T-cell (primary cell): ENCODE results near the gene NPSR1. TPM values are rescaled to one million over a fixed set of nuclear protein-coding genes. Genes with fewer than 3 reads are reported as not detected.

Experiments used
- ATAC-seq, 4 experiments: fragments of 200-7000 bp in 3 of 4; fragments of 150-1000 bp in 1 of 4; cut with Tn5 transposase; replicated peaks in 1 of 4; 1 replicate in 3 of 4; 2 replicates in 1 of 4; pipeline ENCODE4 v1.10.0; 2021; ENCODE audit warnings: moderate library complexity in 3 of 4, mild to moderate bottlenecking in 2 of 4, moderate number of reproducible peaks in 1 of 4
- CTCF ChIA-PET, 2 donors: fragments of 300-600 bp; sonication (Branson Sonifier 250); formaldehyde crosslinking; loops; one replicate each; lab custom pipeline; 2022; ENCODE audit warnings: antibody characterized with exemption in 2 of 2; lab: Charles Lee
- POLR2A ChIA-PET, 2 donors: fragments of 300-600 bp; sonication (Branson Sonifier 250); formaldehyde crosslinking; loops; one replicate each; lab custom pipeline; 2022; ENCODE audit warnings: antibody characterized with exemption in 2 of 2; lab: Charles Lee
- DNase-seq, 35 experiments: peaks; one replicate each; pipeline versions ENCODE4 v3.0.0 to v3.0.0-alpha.2; 2013 to 2023
- H3K27ac ChIP-seq: one replicate; pipeline ENCODE4 v1.5.1; 2013; ENCODE audit warnings: low read length
- H3K27me3 ChIP-seq, 2 experiments: replicated peaks in 1 of 2; 1 replicate in 1 of 2; 2 replicates in 1 of 2; pipeline versions ENCODE4 v1.6.1 to v1.7.0; 2013; ENCODE audit warnings: low read length in 1 of 2, mixed read lengths in 1 of 2; ENCODE audit not compliant: control insufficient read depth in 2 of 2, insufficient read depth in 2 of 2; ENCODE audit errors: extremely low read depth in 1 of 2
- H3K36me3 ChIP-seq, 2 donors: 1 replicate in 1 of 2; 2 replicates in 1 of 2; pipeline versions ENCODE4 v1.6.1 to v1.7.0; 2013; ENCODE audit warnings: low read length in 1 of 2; ENCODE audit not compliant: control insufficient read depth in 2 of 2, insufficient read depth in 1 of 2; ENCODE audit errors: extremely low read depth in 1 of 2
- H3K4me1 ChIP-seq, 2 experiments: 1 replicate in 1 of 2; 2 replicates in 1 of 2; pipeline versions ENCODE4 v1.6.1 to v1.7.0; 2013; ENCODE audit warnings: low read length in 2 of 2, mixed read lengths in 1 of 2; ENCODE audit not compliant: insufficient read depth in 2 of 2, control insufficient read depth in 1 of 2; ENCODE audit errors: extremely low read depth in 1 of 2
- H3K4me3 ChIP-seq, 2 donors: 1 replicate in 1 of 2; 2 replicates in 1 of 2; pipeline versions ENCODE4 v1.5.1 to v1.7.0; 2013; ENCODE audit warnings: mild to moderate bottlenecking in 2 of 2, low read length in 1 of 2, moderate library complexity in 1 of 2; ENCODE audit not compliant: control insufficient read depth in 1 of 2; ENCODE audit errors: extremely low read depth in 1 of 2
- H3K9me3 ChIP-seq: 2 replicates; pipeline ENCODE4 v1.7.0; 2013
- H3K27ac Mint-ChIP-seq, 2 donors: one replicate each; pipeline ENCODE4 v1.8.0; 2020 to 2021; ENCODE audit warnings: mild to moderate bottlenecking in 2 of 2, mixed read lengths in 2 of 2
- H3K27me3 Mint-ChIP-seq, 2 donors: one replicate each; pipeline ENCODE4 v1.8.0; 2021 to 2022; ENCODE audit warnings: mixed read lengths in 2 of 2
- H3K36me3 Mint-ChIP-seq: one replicate; pipeline ENCODE4 v1.8.0; 2021; ENCODE audit warnings: mixed read lengths
- H3K4me1 Mint-ChIP-seq, 3 donors: one replicate each; pipeline ENCODE4 v1.8.0; 2020 to 2022; ENCODE audit warnings: mixed read lengths in 3 of 3, mild to moderate bottlenecking in 1 of 3
- H3K4me3 Mint-ChIP-seq, 3 donors: one replicate each; pipeline ENCODE4 v1.8.0; 2020 to 2022; ENCODE audit warnings: mild to moderate bottlenecking in 3 of 3, mixed read lengths in 3 of 3, moderate library complexity in 3 of 3
- H3K9me3 Mint-ChIP-seq, 3 donors: one replicate each; pipeline ENCODE4 v1.8.0; 2020 to 2022; ENCODE audit warnings: mixed read lengths in 3 of 3
- WGBS: methylation state at CpG from one replicate; pipeline ENCODE4 v1.1.5; 2013; ENCODE audit warnings: missing lambda C conversion rate; ENCODE audit not compliant: insufficient coverage; 5-methylcytosine and 5-hydroxymethylcytosine counted together
- total RNA-seq, 35 experiments: library from RNA in 6 of 35; stranded (reverse) in 6 of 35; fragments of 120-200 nt in 1 of 35; gene quantifications; one replicate each; pipeline versions ENCODE4 v1.2.1 to v1.2.4 and lab custom pipeline; 2013 to 2026

Gene NPSR1
- total RNA-seq, 5 donors from 2014 or later (not counting 1 experiment from before 2014, with no cell fraction given) = not detected

- ATAC-seq (no peak), DNase-seq (no peak)
- Histone ChIP-seq H3K27me3 (no peaks in the 10 kb centered on the region), H3K4me3 (no peak overlapping the region), H3K4me1 (no peaks in the 10 kb centered on the region), H3K27ac (no peak overlapping the region), H3K9me3 (no peaks in the 10 kb centered on the region), H3K36me3 (no peaks in the 10 kb centered on the region)
- ChIA-PET POLR2A (interaction anchor here in 1 of 2 donors (0.6 kb wide), 1 partner anchor 106 kb away, joined by 3 read pairs; no protein-coding TSS in a partner anchor), CTCF (interaction anchor here in 1 of 2 donors (0.6 kb wide), 1 partner anchor 436 kb away, joined by 4 read pairs; no protein-coding TSS in a partner anchor)
- H3K27me3 Mint-ChIP-seq = no peaks in the 10 kb centered on the region
- H3K9me3 Mint-ChIP-seq = peaks cover 0 to 42% (median 21%) of the 10 kb centered on the region in 3 donors
- WGBS = no CpG with 5 or more reads among the region's 1 CpG
- H3K27ac Mint-ChIP-seq = no peak overlapping the region
- no peak overlapping the region for H3K4me3 Mint-ChIP-seq
- H3K4me1 Mint-ChIP-seq = no peaks in the 10 kb centered on the region
- no peaks in the 10 kb centered on the region for H3K36me3 Mint-ChIP-seq
These were observed 38.4 kb downstream of the NPSR1 start for GRCh38 chr7:34696415-34696814.

- ATAC-seq = no peak
- no peaks in the 10 kb centered on the region for H3K36me3 ChIP-seq
- no peaks in the 10 kb centered on the region for H3K4me1 ChIP-seq
- Mint-ChIP-seq H3K27ac (no peak overlapping the region), H3K4me1 (no peaks in the 10 kb centered on the region), H3K9me3 (no peaks in the 10 kb centered on the region), H3K4me3 (no peak overlapping the region), H3K27me3 (peaks cover 2 to 3% of the 10 kb centered on the region in 2 donors), H3K36me3 (no peaks in the 10 kb centered on the region)
- no peaks in the 10 kb centered on the region for H3K27me3 ChIP-seq
- H3K4me3 ChIP-seq = no peak overlapping the region
- DNase-seq = no peak
- H3K9me3 ChIP-seq = no peaks in the 10 kb centered on the region
- WGBS = 0% methylated on average over 1 of the region's 2 CpGs
- no peak overlapping the region for H3K27ac ChIP-seq
- ChIA-PET POLR2A (no interaction called here), CTCF (no interaction called here)
These were observed 51.8 kb downstream of the NPSR1 start for GRCh38 chr7:34709771-34710170.

GRCh38 chr7:34718867-34719266 lies 60.8 kb downstream of the NPSR1 start:
- DNase-seq (no peak), ATAC-seq (peak in 3 of 4 experiments; percentile 15 to 38 (median 29))
- no CpG with 5 or more reads among the region's 1 CpG for WGBS
- ChIA-PET CTCF (no interaction called here), POLR2A (no interaction called here)
- no peaks in the 10 kb centered on the region for H3K9me3 Mint-ChIP-seq
- H3K27ac Mint-ChIP-seq = peak overlapping the region in 1 of 2 donors; percentile 13
- H3K4me3 Mint-ChIP-seq = no peak overlapping the region
- H3K36me3 Mint-ChIP-seq = no peaks in the 10 kb centered on the region
- H3K4me3 ChIP-seq = no peak overlapping the region
- H3K27me3 Mint-ChIP-seq = no peaks in the 10 kb centered on the region
- H3K4me1 ChIP-seq = peaks cover 0 to 12% of the 10 kb centered on the region in 2 experiments
- H3K36me3 ChIP-seq = no peaks in the 10 kb centered on the region
- H3K4me1 Mint-ChIP-seq = peaks cover 10 to 26% (median 25%) of the 10 kb centered on the region in 3 donors
- no peaks in the 10 kb centered on the region for H3K9me3 ChIP-seq
- no peaks in the 10 kb centered on the region for H3K27me3 ChIP-seq
- H3K27ac ChIP-seq = no peak overlapping the region

- ATAC-seq = no peak
- H3K27me3 Mint-ChIP-seq = no peaks in the 10 kb centered on the region
- no peaks in the 10 kb centered on the region for H3K27me3 ChIP-seq
- no peak overlapping the region for H3K4me3 Mint-ChIP-seq
- peaks cover 0 to 12% of the 10 kb centered on the region in 2 experiments for H3K4me1 ChIP-seq
- ChIA-PET POLR2A (no interaction called here), CTCF (no interaction called here)
- no peaks in the 10 kb centered on the region for H3K9me3 ChIP-seq
- no peaks in the 10 kb centered on the region for H3K9me3 Mint-ChIP-seq
- no peak overlapping the region for H3K27ac Mint-ChIP-seq
- no CpG with 5 or more reads among the region's 3 CpGs for WGBS
- H3K36me3 Mint-ChIP-seq = no peaks in the 10 kb centered on the region
- no peak overlapping the region for H3K4me3 ChIP-seq
- H3K36me3 ChIP-seq = no peaks in the 10 kb centered on the region
- DNase-seq = no peak
- H3K27ac ChIP-seq = no peak overlapping the region
- peaks cover 18 to 34% (median 33%) of the 10 kb centered on the region in 3 donors for H3K4me1 Mint-ChIP-seq
These were observed 61.6 kb downstream of the NPSR1 start for GRCh38 chr7:34719636-34720035.

GRCh38 chr7:34720289-34720688 lies 62.3 kb downstream of the NPSR1 start:
- Histone ChIP-seq H3K4me1 (peaks cover 0 to 12% of the 10 kb centered on the region in 2 experiments), H3K4me3 (no peak overlapping the region), H3K9me3 (no peaks in the 10 kb centered on the region), H3K27ac (no peak overlapping the region), H3K27me3 (no peaks in the 10 kb centered on the region), H3K36me3 (no peaks in the 10 kb centered on the region)
- H3K27ac Mint-ChIP-seq = no peak overlapping the region
- no peaks in the 10 kb centered on the region for H3K9me3 Mint-ChIP-seq
- ATAC-seq (no peak), DNase-seq (no peak)
- H3K27me3 Mint-ChIP-seq = no peaks in the 10 kb centered on the region
- no peaks in the 10 kb centered on the region for H3K36me3 Mint-ChIP-seq
- H3K4me1 Mint-ChIP-seq = peaks cover 23 to 39% (median 35%) of the 10 kb centered on the region in 3 donors
- no peak overlapping the region for H3K4me3 Mint-ChIP-seq
- POLR2A ChIA-PET = no interaction called here
- CTCF ChIA-PET = no interaction called here

- H3K36me3 Mint-ChIP-seq = no peaks in the 10 kb centered on the region
- ATAC-seq = no peak
- H3K27me3 Mint-ChIP-seq = no peaks in the 10 kb centered on the region
- H3K4me1 Mint-ChIP-seq = peaks cover 25 to 35% (median 32%) of the 10 kb centered on the region in 3 donors
- ChIA-PET CTCF (no interaction called here), POLR2A (no interaction called here)
- H3K4me3 ChIP-seq = no peak overlapping the region
- H3K9me3 ChIP-seq = no peaks in the 10 kb centered on the region
- H3K27me3 ChIP-seq = no peaks in the 10 kb centered on the region
- H3K27ac ChIP-seq = no peak overlapping the region
- DNase-seq = no peak
- no peaks in the 10 kb centered on the region for H3K36me3 ChIP-seq
- H3K27ac Mint-ChIP-seq = no peak overlapping the region
- peaks cover 0 to 3% (median 0%) of the 10 kb centered on the region in 3 donors for H3K9me3 Mint-ChIP-seq
- H3K4me3 Mint-ChIP-seq = no peak overlapping the region
- peaks cover 0 to 10% of the 10 kb centered on the region in 2 experiments for H3K4me1 ChIP-seq
These were observed 65.3 kb downstream of the NPSR1 start for GRCh38 chr7:34723338-34723737.
